ENCODE measurements around the gene GPR149. TPM values are rescaled to one million over a fixed set of nuclear protein-coding genes. Genes with fewer than 3 reads are reported as not detected.

Gene GPR149
- total RNA-seq, 1 donor from 2014 or later = not detected

Other genes starting within 250 kb of the GPR149 start
- gene DHX36, start 105.7 kb downstream of the GPR149 start, total RNA-seq = 72.3 TPM

Data from mesenteric fat pad (tissue), 1 donor.